SK-N-SH treated with all-trans-retinoic acid at 6 μM for 48 hours (cell line): ENCODE measurements around the gene DOC2A.

Experiments
- CREB5 ChIP-seq: fragments of 250-450 bp; sonication (Bioruptor Pico); IDR thresholded peaks from 2 replicates; pipeline ENCODE4 v1.5.1; 2020; ENCODE audit warnings: low read depth, mild to moderate bottlenecking, moderate library complexity
- SNAI2 ChIP-seq: fragments of 250-450 bp; sonication (Bioruptor Pico); IDR thresholded peaks from 2 replicates; pipeline ENCODE4 v1.5.0; 2020; ENCODE audit warnings: mild to moderate bottlenecking, moderate library complexity
- TOX ChIP-seq: fragments of 250-450 bp; sonication (Bioruptor Pico); IDR thresholded peaks from 2 replicates; pipeline ENCODE4 v1.8.0; 2021; ENCODE audit warnings: mild to moderate bottlenecking, moderate library complexity, borderline replicate concordance
- ZNF565 ChIP-seq: fragments of 450-650 bp; formaldehyde crosslinking; conservative IDR thresholded peaks from 2 replicates; pipeline ENCODE4 v1.5.0; 2020; ENCODE audit warnings: low read depth, mild to moderate bottlenecking, moderate library complexity

GRCh38 chr16:30032083-30032819 lies 21.4 kb upstream of the DOC2A start:
- TF ChIP-seq CREB5 (CRISPR knock-in tag) (no peak), TOX (CRISPR knock-in tag) (no peak), ZNF565 (CRISPR knock-in tag) (no peak), SNAI2 (CRISPR knock-in tag) (no peak)
